HG03060 (cell line): Measurements from ENCODE around the gene GLB1L.
"Not testable (repeated sequence)": the region's sequence is repeated elsewhere in the genome, so short reads cannot be mapped to it uniquely, and the experiment has no call there.

ENCODE experiments used
- ATAC-seq: cut with Tn5 transposase; IDR thresholded peaks from one replicate; pipeline ENCODE4 v1.9.1; 2021; ENCODE audit warnings: low read depth, moderate number of reproducible peaks; ENCODE audit not compliant: unreplicated experiment

Gene GLB1L

DNA sequence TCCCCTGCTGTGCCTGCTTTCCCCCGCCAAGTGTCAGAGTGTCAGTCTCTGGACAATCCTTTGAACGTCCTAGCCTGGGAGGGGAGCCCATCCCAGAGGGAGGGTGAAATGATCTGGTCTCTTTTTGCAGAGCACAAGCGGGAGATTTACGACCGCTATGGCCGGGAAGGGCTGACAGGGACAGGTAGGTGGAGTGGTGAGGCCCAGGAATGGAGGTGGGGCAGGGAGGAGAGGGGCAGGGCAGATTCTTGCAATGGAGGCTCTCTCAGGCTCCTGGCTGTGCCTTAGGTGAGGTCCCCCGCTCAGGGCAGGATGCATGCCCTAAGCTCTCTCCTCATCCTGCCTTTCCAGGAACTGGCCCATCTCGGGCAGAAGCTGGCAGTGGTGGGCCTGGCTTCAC lies 36.3 kb upstream of the GLB1L start:
- ATAC-seq: no peak

GRCh38 chr2:219280651-219281050 lies 35.4 kb upstream of the GLB1L start:
- ATAC-seq: no peak

- no peak for ATAC-seq
Observed at GRCh38 chr2:219279916-219280516, 34.8 kb upstream of the GLB1L start.

GRCh38 chr2:219279151-219279915 lies 34.1 kb upstream of the GLB1L start, which contains the start of gene DNAJB2:
Gene DNAJB2 (plus strand): TSS chr2:219279366. CDS start chr2:219279834, 468 bp downstream.
- peak; percentile 71 for ATAC-seq

- no peak for ATAC-seq
Observed at GRCh38 chr2:219278655-219279150, 33.5 kb upstream of the GLB1L start.

GRCh38 chr2:219277703-219278654 lies 32.7 kb upstream of the GLB1L start:
- ATAC-seq: no peak

GRCh38 chr2:219274361-219274921 lies 29.2 kb upstream of the GLB1L start:
- no peak for ATAC-seq

DNA sequence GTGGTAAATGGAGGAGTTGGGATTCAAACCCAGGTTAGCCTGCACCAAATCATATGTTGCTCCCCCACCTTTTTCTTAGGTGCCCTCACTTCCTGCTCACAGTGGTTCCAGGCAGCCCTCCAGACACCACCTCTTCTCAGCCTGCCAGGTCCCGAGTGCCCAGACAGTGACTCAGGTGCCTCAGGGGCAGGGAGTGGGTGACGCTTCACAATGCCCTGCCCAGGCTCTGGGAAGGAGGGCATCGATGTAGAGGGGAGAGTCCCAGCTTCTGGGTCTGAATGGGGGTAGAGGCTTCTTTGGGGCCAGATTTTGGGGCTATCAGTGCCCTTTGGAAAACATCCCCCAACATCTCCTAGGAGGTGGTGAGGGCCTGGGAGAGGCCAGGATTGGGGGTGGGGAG lies 28.7 kb upstream of the GLB1L start:
- ATAC-seq: no peak

- no peak for ATAC-seq
Observed at GRCh38 chr2:219272995-219273394, 27.8 kb upstream of the GLB1L start.

GRCh38 chr2:219272356-219272755 lies 27.1 kb upstream of the GLB1L start:
- ATAC-seq: no peak

- no peak for ATAC-seq
Observed at GRCh38 chr2:219271021-219271420, 25.8 kb upstream of the GLB1L start.

GRCh38 chr2:219270055-219270372 lies 24.8 kb upstream of the GLB1L start:
- no peak for ATAC-seq

DNA sequence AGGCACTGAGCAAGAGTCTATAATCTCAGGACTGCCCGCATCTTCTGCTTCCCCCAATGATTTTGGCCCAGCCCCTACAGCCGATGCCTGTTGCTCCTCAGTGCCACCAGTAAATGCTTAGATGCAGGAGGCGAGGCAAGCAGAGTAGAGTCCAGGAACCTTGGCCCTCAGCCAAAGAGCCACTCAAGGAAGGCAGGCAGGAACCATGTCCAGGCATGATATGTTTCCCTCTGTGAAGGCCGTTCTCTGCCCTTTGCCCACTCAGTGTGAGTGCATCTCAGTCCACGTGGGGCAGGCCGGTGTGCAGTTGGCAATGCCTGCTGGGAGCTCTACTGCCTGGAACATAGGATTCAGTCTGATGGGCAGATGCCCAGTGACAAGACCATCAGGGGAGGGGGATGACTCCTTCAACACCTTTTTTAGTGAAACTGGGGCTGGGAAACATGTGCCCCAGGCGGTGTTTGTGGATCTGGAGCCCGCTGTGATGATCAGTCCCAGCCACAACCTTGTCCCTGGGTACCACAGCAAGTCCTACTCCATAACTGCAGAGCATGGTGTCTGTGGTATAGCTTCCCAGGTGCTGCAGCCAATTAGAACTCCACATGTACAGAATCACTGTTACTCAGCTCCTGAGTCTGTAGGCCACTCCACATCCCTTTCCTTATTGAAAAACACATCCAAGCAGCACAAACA lies 24.3 kb upstream of the GLB1L start:
- ATAC-seq: no peak

DNA sequence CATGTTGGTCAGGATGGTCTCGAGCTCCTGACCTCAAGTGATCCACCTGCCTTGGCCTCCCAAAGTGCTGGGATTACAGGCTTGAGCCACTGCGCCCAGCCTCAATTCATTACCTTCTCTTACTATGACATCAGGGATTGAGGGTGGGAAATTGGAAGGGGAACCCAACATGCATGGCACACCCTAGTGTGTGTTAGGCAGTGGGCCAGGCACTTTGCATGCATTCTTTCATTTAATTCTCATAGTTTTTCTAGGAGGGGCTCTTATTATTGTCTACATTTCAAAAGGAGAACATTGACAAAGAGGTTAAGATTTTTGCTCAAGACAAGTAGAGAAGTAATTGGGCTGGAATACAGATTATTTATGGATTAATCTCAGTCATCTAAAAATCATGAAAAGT lies 23.1 kb upstream of the GLB1L start:
- ATAC-seq: no peak

DNA sequence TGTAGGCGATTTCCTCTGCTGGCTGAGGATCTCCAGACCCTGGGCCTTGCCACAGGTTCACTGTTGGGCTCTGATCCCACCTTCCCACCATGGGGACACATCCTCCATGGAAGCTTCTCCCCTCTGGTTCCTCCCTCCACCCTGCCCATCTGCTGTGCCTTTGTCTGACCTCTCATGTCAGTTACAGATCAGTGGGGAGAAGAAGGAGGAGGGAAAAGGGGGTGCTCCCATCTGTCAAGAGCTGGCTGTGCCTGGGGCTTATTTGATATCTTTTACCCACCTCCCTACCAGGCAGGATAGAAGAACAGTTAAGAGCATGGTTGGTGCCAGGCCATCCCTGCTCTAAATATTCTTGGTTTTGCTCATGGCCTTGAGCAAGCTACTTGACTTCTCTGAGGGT lies 21.6 kb upstream of the GLB1L start:
- ATAC-seq: no peak

GRCh38 chr2:219266232-219266631 lies 21.0 kb upstream of the GLB1L start:
- no peak for ATAC-seq

DNA sequence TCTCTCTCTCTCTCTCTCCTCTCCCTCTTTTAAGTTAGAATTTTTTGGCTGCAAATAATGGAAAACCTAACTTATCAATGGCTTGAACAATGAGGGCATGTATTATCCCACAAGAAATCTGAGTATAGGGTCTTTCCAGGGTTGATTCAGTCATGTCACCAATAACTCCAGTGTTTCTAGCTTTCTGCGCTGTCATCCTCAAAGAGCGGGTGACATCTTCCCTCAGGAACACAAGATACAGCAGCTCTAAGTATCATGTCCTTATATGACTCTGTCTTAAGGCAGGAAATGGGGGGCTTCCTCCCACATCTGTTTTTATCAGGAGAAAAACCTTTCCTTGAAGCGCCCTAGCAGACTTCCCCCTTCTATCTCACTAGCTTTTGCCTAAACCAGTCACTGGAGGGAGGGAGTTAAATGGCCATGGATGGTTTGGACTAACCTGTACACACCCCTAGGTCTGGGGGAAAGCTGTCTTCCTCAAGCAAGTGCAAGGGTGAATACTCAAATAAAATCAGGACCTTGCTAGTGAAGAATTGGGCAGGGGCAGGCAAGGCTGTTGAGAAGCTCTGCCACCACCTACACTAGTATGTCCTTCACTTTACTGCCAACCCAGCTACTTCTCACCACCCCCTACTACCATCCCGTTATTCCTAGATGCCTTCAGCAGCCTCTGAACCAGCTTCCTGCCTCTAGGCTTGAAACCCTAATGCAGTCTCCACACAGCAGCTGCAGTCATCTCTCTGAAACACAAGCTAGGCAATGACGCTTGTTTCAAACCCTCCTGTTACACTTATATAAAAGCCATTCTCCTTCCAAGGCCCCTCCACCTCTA lies 16.0 kb upstream of the GLB1L start:
- no peak for ATAC-seq

DNA sequence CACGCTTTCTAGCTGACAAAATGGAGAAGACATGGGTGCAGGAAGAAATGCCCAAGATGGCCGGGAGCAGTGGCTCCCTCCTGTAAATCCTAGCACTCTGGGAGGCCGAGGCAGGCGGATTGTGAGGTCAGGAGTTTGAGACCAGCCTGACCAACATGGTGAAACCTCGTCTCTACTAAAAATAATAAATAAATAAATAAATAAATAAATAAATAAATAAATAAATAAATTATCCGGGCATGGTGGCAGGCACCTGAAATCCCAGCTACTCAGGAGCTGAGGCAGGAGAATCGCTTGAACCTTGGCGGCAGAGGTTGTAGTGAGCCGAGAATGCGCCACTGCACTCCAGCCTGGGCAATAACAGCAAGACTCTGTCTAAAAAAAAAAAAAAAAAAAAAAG lies 13.7 kb upstream of the GLB1L start:
- not testable (repeated sequence) for ATAC-seq

DNA sequence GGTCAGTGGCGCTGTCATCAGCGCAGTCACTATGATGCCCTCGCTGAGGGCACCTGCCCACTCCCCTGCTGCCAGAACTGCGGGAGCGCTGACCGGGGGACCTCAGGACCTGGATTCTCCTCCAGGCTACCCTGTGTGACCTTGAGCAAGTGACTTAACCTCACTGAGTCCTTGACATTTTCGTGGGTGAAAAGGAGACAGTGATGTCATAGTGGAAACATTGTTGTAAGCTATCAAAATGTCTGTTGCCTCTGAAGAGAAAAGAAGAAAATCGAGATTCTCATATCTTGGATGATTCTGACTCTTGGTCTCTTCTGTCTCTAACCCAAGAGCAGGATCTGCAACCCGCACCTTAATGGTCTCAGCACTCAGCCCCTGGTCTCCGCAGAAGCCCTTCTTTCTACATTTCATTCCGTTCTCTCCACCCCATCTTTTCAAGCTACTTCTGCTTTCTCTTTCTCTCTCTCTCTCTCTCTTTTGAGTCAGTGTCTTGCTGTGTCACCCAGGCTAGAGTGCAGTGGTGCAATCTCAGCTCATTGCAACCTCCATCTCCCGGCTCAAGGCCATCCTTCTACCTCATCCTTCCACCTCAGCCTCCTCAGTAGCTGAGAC lies 9.5 kb upstream of the GLB1L start:
- ATAC-seq: peak; percentile 30
